HCT116 (cell line): ENCODE measurements around the gene ARSJ. TPM values are rescaled to one million over a fixed set of nuclear protein-coding genes. Genes with fewer than 3 reads are reported as not detected.

ENCODE experiments used
- ATAC-seq: fragments of 200-7000 bp; cut with Tn5 transposase; 2 replicates; pipeline ENCODE4 v1.9.1; 2020; ENCODE audit warnings: mild to moderate bottlenecking, moderate library complexity
- BruUV-seq: library from RNA; stranded (reverse); fragments of 400-500 nt; replicated peaks from 2 replicates; lab custom pipeline; 2021; lab: Mats Ljungman, UMichigan
- CTCF ChIA-PET: fragments of 300-600 bp; sonication (Branson Sonifier 250); formaldehyde crosslinking; loops from one replicate; lab custom pipeline; 2021; ENCODE audit warnings: antibody characterized with exemption; lab: Charles Lee
- POLR2A ChIA-PET: fragments of 300-600, 350-600 bp; sonication (Branson Sonifier 250); formaldehyde crosslinking; loops from one replicate; lab custom pipeline; 2021; ENCODE audit warnings: antibody characterized with exemption; lab: Charles Lee
- RAD21 ChIA-PET, 2 experiments: fragments of 300-600 bp; sonication (Branson Sonifier 250); formaldehyde crosslinking; loops; one replicate each; lab custom pipeline; 2023; ENCODE audit warnings: low total read pairs in 2 of 2; ENCODE audit not compliant: uncharacterized antibody in 2 of 2, unreplicated experiment in 2 of 2, low non-redundant PET in 1 of 2; lab: Charles Lee
- DNase-seq: peaks from one replicate; pipeline ENCODE4 v3.0.0-alpha.2; 2010; ENCODE audit warnings: low read depth, low spot score
- H2AFZ ChIP-seq: fragments of 200-600 bp; shearing (Covaris generic), sonication (generic); 2 replicates; pipeline ENCODE4 v1.6.1; 2017; ENCODE audit warnings: low read depth, mixed run types, mixed read lengths, antibody characterized with exemption, low read length; ENCODE audit not compliant: poor library complexity, severe bottlenecking
- H3K27ac ChIP-seq: 2 replicates; pipeline ENCODE4 v1.5.1; 2012; ENCODE audit warnings: low read depth, low read length
- H3K27me3 ChIP-seq: fragments of 200-600 bp; sonication (generic); 2 replicates; pipeline ENCODE4 v1.6.1; 2016; ENCODE audit warnings: mixed run types, low read length, mixed read lengths; ENCODE audit not compliant: insufficient read depth
- H3K36me3 ChIP-seq, 2 experiments: fragments of 200-500 bp in 1 of 2; fragments of 200-600 bp in 1 of 2; sonication (Bioruptor generic) in 1 of 2; sonication (generic) in 1 of 2; 2 replicates each; pipeline versions ENCODE4 v1.5.1 to v1.6.1; 2014 to 2016; ENCODE audit warnings: low read length in 2 of 2, inconsistent platforms in 1 of 2, mixed read lengths in 1 of 2, mixed run types in 1 of 2; ENCODE audit not compliant: insufficient read depth in 2 of 2, control insufficient read depth in 1 of 2
- H3K4me1 ChIP-seq, 2 experiments: fragments of 200-600 bp in 1 of 2; sonication (generic) in 1 of 2; 2 replicates each; pipeline versions ENCODE4 v1.5.1 to v1.6.1; 2012 to 2017; ENCODE audit warnings: low read length in 2 of 2, inconsistent platforms in 1 of 2, mild to moderate bottlenecking in 1 of 2, mixed read lengths in 1 of 2, mixed run types in 1 of 2, moderate library complexity in 1 of 2; ENCODE audit not compliant: insufficient read depth in 2 of 2, control insufficient read depth in 1 of 2
- H3K4me2 ChIP-seq: fragments of 200-600 bp; sonication (generic); 2 replicates; pipeline ENCODE4 v1.6.1; 2017; ENCODE audit warnings: mixed run types, low read length, mixed read lengths
- H3K4me3 ChIP-seq, 2 experiments: fragments of 200-600 bp in 1 of 2; sonication (generic) in 1 of 2; replicated peaks in 1 of 2; 2 replicates each; pipeline ENCODE4 v1.5.1; 2011 to 2016; ENCODE audit warnings: low read length in 2 of 2, control low read depth in 1 of 2, low read depth in 1 of 2, mild to moderate bottlenecking in 1 of 2, mixed read lengths in 1 of 2, mixed run types in 1 of 2
- H3K79me2 ChIP-seq: fragments of 200-600 bp; sonication (generic); 2 replicates; pipeline ENCODE4 v1.6.1; 2017; ENCODE audit warnings: mild to moderate bottlenecking, mixed run types, low read length, moderate library complexity, mixed read lengths; ENCODE audit not compliant: insufficient read depth
- H3K9ac ChIP-seq: fragments of 200-600 bp; sonication (generic); 2 replicates; pipeline ENCODE4 v1.6.1; 2016; ENCODE audit warnings: low read length, mixed read lengths
- H3K9me2 ChIP-seq: fragments of 200-600 bp; sonication (generic), shearing (Covaris generic); 2 replicates; pipeline ENCODE4 v1.6.1; 2017; ENCODE audit warnings: mixed run types, mild to moderate bottlenecking, moderate library complexity; ENCODE audit not compliant: insufficient read depth
- H3K9me3 ChIP-seq, 2 experiments: fragments of 200-500 bp in 1 of 2; fragments of 200-600 bp in 1 of 2; sonication (Bioruptor generic) in 1 of 2; sonication (generic) in 1 of 2; 2 replicates each; pipeline ENCODE4 v1.6.1; 2014 to 2017; ENCODE audit warnings: low read length in 2 of 2, mixed read lengths in 2 of 2, inconsistent platforms in 1 of 2, low read depth in 1 of 2, mild to moderate bottlenecking in 1 of 2, mixed run types in 1 of 2, moderate library complexity in 1 of 2; ENCODE audit not compliant: control insufficient read depth in 1 of 2, insufficient read depth in 1 of 2
- H4K20me1 ChIP-seq: fragments of 200-600 bp; sonication (generic), shearing (Covaris generic); 2 replicates; pipeline ENCODE4 v1.6.1; 2017; ENCODE audit warnings: mixed run types, mild to moderate bottlenecking, moderate library complexity; ENCODE audit not compliant: insufficient read depth
- ATF3 ChIP-seq: IDR thresholded peaks from 2 replicates; pipeline ENCODE4 v1.6.1; 2012
- CBX3 ChIP-seq: IDR thresholded peaks from 2 replicates; pipeline ENCODE4 v1.6.1; 2012; ENCODE audit warnings: low read depth
- CEBPB ChIP-seq: IDR thresholded peaks from 2 replicates; pipeline ENCODE4 v1.6.1; 2012; ENCODE audit warnings: low read depth
- CTCF ChIP-seq, 3 experiments: fragments of 200-600 bp in 1 of 3; sonication (generic) in 1 of 3; IDR thresholded peaks in 2 of 3; conservative IDR thresholded peaks in 1 of 3; 2 replicates each; pipeline ENCODE4 v1.5.1; 2012 to 2017; ENCODE audit warnings: low read depth in 2 of 3, low read length in 2 of 3, antibody characterized with exemption in 1 of 3, borderline replicate concordance in 1 of 3, control low read depth in 1 of 3, mild to moderate bottlenecking in 1 of 3, mixed read lengths in 1 of 3, mixed run types in 1 of 3, moderate library complexity in 1 of 3; ENCODE audit not compliant: insufficient read depth in 1 of 3
- ELF1 ChIP-seq: IDR thresholded peaks from 2 replicates; pipeline ENCODE4 v1.6.1; 2012; ENCODE audit warnings: low read depth, borderline replicate concordance
- EZH2 ChIP-seq: fragments of 200-600 bp; sonication (generic); IDR thresholded peaks from 2 replicates; pipeline ENCODE4 v1.6.1; 2017; ENCODE audit warnings: antibody characterized with exemption, mixed run types
- FOSL1 ChIP-seq: IDR thresholded peaks from 2 replicates; pipeline ENCODE4 v1.6.1; 2012; ENCODE audit warnings: low read depth
- JUND ChIP-seq: IDR thresholded peaks from 2 replicates; pipeline ENCODE4 v1.6.1; 2012
- POLR2A ChIP-seq: IDR thresholded peaks from 2 replicates; pipeline ENCODE4 v1.7.0; 2011; ENCODE audit warnings: borderline replicate concordance; ENCODE audit not compliant: insufficient read depth, insufficient read length; ENCODE audit errors: extremely low read depth
- POLR2AphosphoS5 ChIP-seq: IDR thresholded peaks from 2 replicates; pipeline ENCODE4 v1.6.1; 2011; ENCODE audit warnings: mild to moderate bottlenecking, low read depth, low read length, moderate library complexity
- RAD21 ChIP-seq: IDR thresholded peaks from 2 replicates; pipeline ENCODE4 v1.6.1; 2012; ENCODE audit warnings: low read depth, mild to moderate bottlenecking
- SIN3A ChIP-seq: IDR thresholded peaks from 2 replicates; pipeline ENCODE4 v1.6.1; 2012; ENCODE audit warnings: low read depth
- SRF ChIP-seq: IDR thresholded peaks from 2 replicates; pipeline ENCODE4 v1.6.1; 2012; ENCODE audit warnings: low read depth
- YY1 ChIP-seq: IDR thresholded peaks from 2 replicates; pipeline ENCODE4 v1.6.1; 2011; ENCODE audit warnings: low read length, low read depth, moderate library complexity, mild to moderate bottlenecking; ENCODE audit not compliant: insufficient replicate concordance; ENCODE audit errors: extremely low read depth
- intact Hi-C: fragments of 100-400 bp; cut with micrococcal nuclease; formaldehyde crosslinking; loops from 2 replicates; pipeline ENCODE4 v1.10.0; 2022
- total RNA-seq: library from RNA; stranded (reverse); gene quantifications from one replicate; pipeline ENCODE4 v1.2.1, GENCODE V29; 2021; ENCODE audit not compliant: unreplicated experiment

Gene ARSJ
- total RNA-seq, 1 experiment from 2014 or later, result 2.3 TPM

- Histone ChIP-seq H3K4me2 (no peak overlapping the region), H3K27ac (no peak overlapping the region), H3K9me2 (no peaks in the 10 kb centered on the region), H3K4me3 (no peak overlapping the region), H3K79me2 (no peaks in the 10 kb centered on the region), H2AFZ (peak overlapping the region; percentile 25), H3K9me3 (no peaks in the 10 kb centered on the region), H3K9ac (no peak overlapping the region), H4K20me1 (no peaks in the 10 kb centered on the region), H3K36me3 (no peaks in the 10 kb centered on the region), H3K4me1 (no peaks in the 10 kb centered on the region), H3K27me3 (no peaks in the 10 kb centered on the region)
- DNase-seq (no peak), ATAC-seq (peak; percentile 85)
- ChIA-PET POLR2A (no interaction called here), CTCF (no interaction called here), RAD21 (no interaction called here)
- intact Hi-C loops, result no loop called here
- BruUV-seq, result no TSS peak
- TF ChIP-seq RAD21, result peak; percentile 35; the same call in 1 of the 2 replicates
- TF ChIP-seq CTCF (IDR thresholded peaks at IDR 0.05 in 2 of 3, conservative IDR thresholded peaks at IDR 0.05 in 1 of 3; ENCODE audit: borderline replicate concordance in 1 of 3, insufficient read depth in 1 of 3, low read depth in 2 of 3, low read length in 2 of 3), result peak in 2 of 3 experiments; percentile 40 to 54; a peak in 4 of 6 replicates
- TF ChIP-seq ELF1, result no peak
- TF ChIP-seq SIN3A, result no peak
- TF ChIP-seq POLR2A, result no peak
- no peak for TF ChIP-seq SRF
These were observed 100.8 kb downstream of the ARSJ start for GRCh38 chr4:113878668-113879067.

GRCh38 chr4:113874480-113874879 is 105.0 kb downstream of the ARSJ start:
- CTCF ChIA-PET, result no interaction called here
- Histone ChIP-seq H3K9ac (no peak overlapping the region), H3K79me2 (no peaks in the 10 kb centered on the region), H3K4me1 (peaks cover 0 to 5% of the 10 kb centered on the region in 2 experiments; a peak in 2 of 4 replicates), H3K36me3 (no peaks in the 10 kb centered on the region), H3K27ac (no peak overlapping the region), H3K27me3 (no peaks in the 10 kb centered on the region), H3K4me3 (no peak overlapping the region), H3K4me2 (no peak overlapping the region), H3K9me2 (no peaks in the 10 kb centered on the region), H2AFZ (no peak overlapping the region), H3K9me3 (no peaks in the 10 kb centered on the region), H4K20me1 (no peaks in the 10 kb centered on the region)
- intact Hi-C loops, result no loop called here
- POLR2A ChIA-PET, result no interaction called here
- ATAC-seq, result no peak
- TF ChIP-seq YY1 (no peak), ATF3 (no peak), JUND (no peak), CEBPB (no peak), SRF (no peak), POLR2AphosphoS5 (no peak), ELF1 (no peak), FOSL1 (no peak), CBX3 (no peak), EZH2 (no peak)
- RAD21 ChIA-PET, result no interaction called here
- no peak for DNase-seq
- BruUV-seq, result no TSS peak
